OCI-LY7 (cell line): ENCODE measurements around the gene TMEM37. TPM values are rescaled to one million over a fixed set of nuclear protein-coding genes. Genes with fewer than 3 reads are reported as not detected.

Source experiments
- BruUV-seq: library from RNA; stranded (reverse); fragments of 400-500 nt; replicated peaks from 2 replicates; lab custom pipeline; 2021; lab: Mats Ljungman, UMichigan
- CTCF ChIA-PET: fragments of 300-600 bp; sonication (Branson Sonifier 250); formaldehyde crosslinking; loops from one replicate; lab custom pipeline; 2022; ENCODE audit warnings: antibody characterized with exemption; ENCODE audit not compliant: unreplicated experiment; lab: Charles Lee
- POLR2A ChIA-PET: fragments of 300-600 bp; sonication (Branson Sonifier 250); formaldehyde crosslinking; loops from one replicate; lab custom pipeline; 2022; ENCODE audit warnings: antibody characterized with exemption; lab: Charles Lee
- DNase-seq: peaks from one replicate; pipeline ENCODE4 v3.0.0-alpha.2; 2015; ENCODE audit warnings: low spot score
- H2AFZ ChIP-seq: fragments of 200-600 bp; sonication (generic), shearing (Covaris generic); 2 replicates; pipeline ENCODE4 v1.6.1; 2014; ENCODE audit warnings: mild to moderate bottlenecking, antibody characterized with exemption, low read length, moderate library complexity
- H3K27ac ChIP-seq: fragments of 200-600 bp; sonication (generic); 2 replicates; pipeline ENCODE4 v1.5.1; 2014; ENCODE audit warnings: mixed run types, low read depth, mild to moderate bottlenecking, moderate library complexity, low read length, inconsistent platforms; ENCODE audit not compliant: poor library complexity, severe bottlenecking
- H3K36me3 ChIP-seq: fragments of 200-600 bp; sonication (generic); 2 replicates; pipeline ENCODE4 v1.6.1; 2014; ENCODE audit warnings: mild to moderate bottlenecking, antibody characterized with exemption, low read length, moderate library complexity, mixed read lengths; ENCODE audit not compliant: insufficient read depth
- H3K4me1 ChIP-seq: fragments of 200-600 bp; sonication (generic); 2 replicates; pipeline ENCODE4 v1.5.1; 2014; ENCODE audit warnings: mild to moderate bottlenecking, low read length; ENCODE audit not compliant: insufficient read depth, poor library complexity, severe bottlenecking
- H3K4me2 ChIP-seq: fragments of 200-600 bp; sonication (generic); 2 replicates; pipeline ENCODE4 v1.6.1; 2014; ENCODE audit warnings: mild to moderate bottlenecking, low read length
- H3K4me3 ChIP-seq: fragments of 200-600 bp; sonication (generic); 2 replicates; pipeline ENCODE4 v1.5.1; 2014; ENCODE audit warnings: mild to moderate bottlenecking, low read depth, low read length; ENCODE audit not compliant: poor library complexity, severe bottlenecking
- H3K79me2 ChIP-seq: fragments of 200-600 bp; sonication (generic); 2 replicates; pipeline ENCODE4 v1.6.1; 2016; ENCODE audit warnings: low read depth, mild to moderate bottlenecking, low read length, moderate library complexity, mixed read lengths; ENCODE audit not compliant: insufficient read depth
- H3K9me2 ChIP-seq: fragments of 200-600 bp; sonication (generic); 2 replicates; pipeline ENCODE4 v1.6.1; 2016; ENCODE audit warnings: mild to moderate bottlenecking, low read length, mixed read lengths; ENCODE audit not compliant: insufficient read depth
- H3K9me3 ChIP-seq: fragments of 200-600 bp; sonication (generic); 2 replicates; pipeline ENCODE4 v1.6.1; 2014; ENCODE audit warnings: mild to moderate bottlenecking, mixed run types, low read length, mixed read lengths
- H4K20me1 ChIP-seq: fragments of 200-600 bp; sonication (generic); 2 replicates; pipeline ENCODE4 v1.6.1; 2014; ENCODE audit warnings: mild to moderate bottlenecking, antibody characterized with exemption, low read length, moderate library complexity, mixed read lengths; ENCODE audit not compliant: insufficient read depth
- EZH2phosphoT487 ChIP-seq: fragments of 200-600 bp; sonication (generic); IDR thresholded peaks from 2 replicates; pipeline ENCODE4 v1.6.1; 2018; ENCODE audit warnings: low read depth, borderline replicate concordance, mild to moderate bottlenecking, mixed run types, antibody characterized with exemption, low read length, moderate library complexity, mixed read lengths
- intact Hi-C: fragments of 100-400 bp; cut with micrococcal nuclease; formaldehyde crosslinking; loops from one replicate; pipeline ENCODE4 v1.10.0; 2022; ENCODE audit not compliant: unreplicated experiment
- total RNA-seq, 2 experiments: library from RNA; depleted of rRNA in 1 of 2; stranded (reverse); fragments of >200 nt in 1 of 2; shearing (Covaris generic) in 1 of 2; gene quantifications; 2 replicates each; pipeline ENCODE4 v1.2.3, GENCODE V29; 2014 to 2022
- TF ChIP-seq, protein P1 (sequence below): fragments of 200-600 bp; sonication (generic); conservative IDR thresholded peaks from 2 replicates; pipeline ENCODE4 v1.5.1; 2014; ENCODE audit warnings: mild to moderate bottlenecking, antibody characterized with exemption, low read length, moderate library complexity, mixed read lengths

TMEM37 gene
- total RNA-seq, 2 experiments from 2014 or later, result not detected

GRCh38 chr2:119440501-119440870, 8.8 kb downstream of the TMEM37 start:
- POLR2A ChIA-PET, result interaction anchor here (0.6 kb wide), 1 partner anchor 63 kb away, joined by 3 read pairs; no protein-coding TSS in a partner anchor
- DNase-seq, result no peak
- H3K4me3 ChIP-seq, result no peak overlapping the region
- H3K4me1 ChIP-seq, result no peaks in the 10 kb centered on the region
- no peaks in the 10 kb centered on the region for H3K79me2 ChIP-seq
- no peak overlapping the region for H3K4me2 ChIP-seq
- BruUV-seq, result no TSS peak
- no peak for TF ChIP-seq EZH2phosphoT487
- TF ChIP-seq, protein P1, sequence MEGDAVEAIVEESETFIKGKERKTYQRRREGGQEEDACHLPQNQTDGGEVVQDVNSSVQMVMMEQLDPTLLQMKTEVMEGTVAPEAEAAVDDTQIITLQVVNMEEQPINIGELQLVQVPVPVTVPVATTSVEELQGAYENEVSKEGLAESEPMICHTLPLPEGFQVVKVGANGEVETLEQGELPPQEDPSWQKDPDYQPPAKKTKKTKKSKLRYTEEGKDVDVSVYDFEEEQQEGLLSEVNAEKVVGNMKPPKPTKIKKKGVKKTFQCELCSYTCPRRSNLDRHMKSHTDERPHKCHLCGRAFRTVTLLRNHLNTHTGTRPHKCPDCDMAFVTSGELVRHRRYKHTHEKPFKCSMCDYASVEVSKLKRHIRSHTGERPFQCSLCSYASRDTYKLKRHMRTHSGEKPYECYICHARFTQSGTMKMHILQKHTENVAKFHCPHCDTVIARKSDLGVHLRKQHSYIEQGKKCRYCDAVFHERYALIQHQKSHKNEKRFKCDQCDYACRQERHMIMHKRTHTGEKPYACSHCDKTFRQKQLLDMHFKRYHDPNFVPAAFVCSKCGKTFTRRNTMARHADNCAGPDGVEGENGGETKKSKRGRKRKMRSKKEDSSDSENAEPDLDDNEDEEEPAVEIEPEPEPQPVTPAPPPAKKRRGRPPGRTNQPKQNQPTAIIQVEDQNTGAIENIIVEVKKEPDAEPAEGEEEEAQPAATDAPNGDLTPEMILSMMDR, result no peak
- H3K36me3 ChIP-seq, result no peaks in the 10 kb centered on the region
- CTCF ChIA-PET, result interaction anchor here (0.7 kb wide), 1 partner anchor 9 kb away, joined by 3 read pairs; no protein-coding TSS in a partner anchor
- H4K20me1 ChIP-seq, result no peaks in the 10 kb centered on the region
- no peaks in the 10 kb centered on the region for H3K9me2 ChIP-seq
- intact Hi-C loops, result no loop called here
- H3K27ac ChIP-seq, result no peak overlapping the region
- no peak overlapping the region for H2AFZ ChIP-seq
- H3K9me3 ChIP-seq, result no peaks in the 10 kb centered on the region

DNA sequence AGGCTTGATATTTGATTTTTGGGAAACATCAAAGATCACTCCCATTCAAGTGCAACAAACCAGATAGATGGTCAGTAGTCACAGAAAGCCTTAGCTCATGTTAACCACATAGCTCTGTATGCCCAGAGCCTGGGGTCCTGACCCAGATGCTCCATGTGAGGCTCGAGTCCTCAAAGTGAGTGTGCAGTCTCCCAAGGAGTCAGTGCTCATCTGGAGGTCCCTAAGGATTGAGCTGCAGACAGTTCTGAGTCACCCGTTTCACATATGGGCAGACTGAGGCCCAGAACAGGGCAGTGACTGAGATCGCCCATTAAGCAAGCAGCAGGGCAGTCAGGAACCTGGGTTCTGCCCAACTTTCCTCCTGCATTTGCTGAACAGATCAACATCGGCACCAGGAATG, 9.2 kb downstream of the TMEM37 start:
- Histone ChIP-seq H3K4me1 (no peaks in the 10 kb centered on the region), H3K4me2 (no peak overlapping the region), H3K36me3 (no peaks in the 10 kb centered on the region), H3K79me2 (no peaks in the 10 kb centered on the region), H3K27ac (no peak overlapping the region), H4K20me1 (no peaks in the 10 kb centered on the region), H3K9me3 (no peaks in the 10 kb centered on the region), H3K4me3 (no peak overlapping the region), H2AFZ (no peak overlapping the region), H3K9me2 (no peaks in the 10 kb centered on the region)
- POLR2A ChIA-PET, result interaction anchor here (0.5 to 0.6 kb wide), 2 partner anchors 63 to 343 kb away, joined by 3 read pairs; no protein-coding TSS in a partner anchor
- CTCF ChIA-PET, result interaction anchor here (0.7 kb wide), 1 partner anchor 8 kb away, joined by 3 read pairs; no protein-coding TSS in a partner anchor
- DNase-seq, result no peak
- intact Hi-C loops, result no loop called here
- TF ChIP-seq EZH2phosphoT487, result no peak
- TF ChIP-seq, protein P1, result no peak
- BruUV-seq, result no TSS peak

GRCh38 chr2:119441376-119442225, 9.9 kb downstream of the TMEM37 start:
- Histone ChIP-seq H3K9me3 (no peaks in the 10 kb centered on the region), H3K4me3 (no peak overlapping the region), H3K27ac (no peak overlapping the region), H3K79me2 (no peaks in the 10 kb centered on the region), H3K4me2 (no peak overlapping the region), H4K20me1 (no peaks in the 10 kb centered on the region), H3K9me2 (no peaks in the 10 kb centered on the region), H3K36me3 (no peaks in the 10 kb centered on the region), H3K4me1 (no peaks in the 10 kb centered on the region), H2AFZ (no peak overlapping the region)
- BruUV-seq, result no TSS peak
- ChIA-PET POLR2A (interaction anchor here (0.5 to 0.9 kb wide), 2 partner anchors 11 to 343 kb away, joined by 3 to 4 read pairs; no protein-coding TSS in a partner anchor), CTCF (interaction anchor here (0.7 to 1.4 kb wide), 2 partner anchors 7 to 12 kb away, joined by 3 read pairs; no protein-coding TSS in a partner anchor)
- no peak for TF ChIP-seq EZH2phosphoT487
- TF ChIP-seq, protein P1, result no peak
- intact Hi-C loops, result no loop called here
- DNase-seq, result no peak
